GM18505 (cell line): ENCODE measurements around the gene TMPRSS9.
"Not testable (repeated sequence)": the region's sequence is repeated elsewhere in the genome, so short reads cannot be mapped to it uniquely, and the experiment has no call there.

Experiments used
- ATAC-seq: cut with Tn5 transposase; IDR thresholded peaks from one replicate; pipeline ENCODE4 v1.9.1; 2021; ENCODE audit not compliant: unreplicated experiment
- POLR2A ChIP-seq: IDR thresholded peaks from 4 replicates; pipeline ENCODE4 v1.6.1; 2011; ENCODE audit warnings: borderline replicate concordance; ENCODE audit not compliant: insufficient read depth, insufficient read length; ENCODE audit errors: extremely low read depth

Gene TMPRSS9

GRCh38 chr19:2392366-2392765 is 32.3 kb downstream of the TMPRSS9 start:
- TF ChIP-seq POLR2A, result no peak

GRCh38 chr19:2392899-2393298 is 32.8 kb downstream of the TMPRSS9 start:
- ATAC-seq, result not testable (repeated sequence)

More at GRCh38 chr19:2392366-2392765, 32.3 kb downstream of the TMPRSS9 start:
- no peak for ATAC-seq

DNA sequence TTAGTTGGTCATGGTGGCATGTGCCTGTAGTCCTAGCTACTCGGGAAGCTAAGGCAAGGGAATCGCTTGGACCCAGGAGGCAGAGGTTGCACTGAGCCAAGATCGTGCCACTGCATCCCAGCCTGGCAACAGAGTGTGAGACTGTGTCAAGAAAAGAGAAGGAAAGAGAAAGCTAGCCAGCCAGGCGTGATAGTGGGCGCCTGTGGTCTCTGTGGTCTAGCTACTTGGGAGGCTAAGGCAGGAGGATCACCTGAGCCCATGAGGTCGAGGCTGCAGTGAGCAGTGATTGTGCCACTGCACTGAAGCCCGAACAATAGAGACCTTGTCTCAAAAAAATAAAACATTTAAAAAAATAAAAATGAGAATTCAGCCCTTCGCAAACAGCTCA is 34.0 kb downstream of the TMPRSS9 start:
- ATAC-seq, result no peak
- no peak for TF ChIP-seq POLR2A

GRCh38 chr19:2394442-2395292 is 34.6 kb downstream of the TMPRSS9 start:
- no peak for ATAC-seq
- TF ChIP-seq POLR2A, result no peak

DNA sequence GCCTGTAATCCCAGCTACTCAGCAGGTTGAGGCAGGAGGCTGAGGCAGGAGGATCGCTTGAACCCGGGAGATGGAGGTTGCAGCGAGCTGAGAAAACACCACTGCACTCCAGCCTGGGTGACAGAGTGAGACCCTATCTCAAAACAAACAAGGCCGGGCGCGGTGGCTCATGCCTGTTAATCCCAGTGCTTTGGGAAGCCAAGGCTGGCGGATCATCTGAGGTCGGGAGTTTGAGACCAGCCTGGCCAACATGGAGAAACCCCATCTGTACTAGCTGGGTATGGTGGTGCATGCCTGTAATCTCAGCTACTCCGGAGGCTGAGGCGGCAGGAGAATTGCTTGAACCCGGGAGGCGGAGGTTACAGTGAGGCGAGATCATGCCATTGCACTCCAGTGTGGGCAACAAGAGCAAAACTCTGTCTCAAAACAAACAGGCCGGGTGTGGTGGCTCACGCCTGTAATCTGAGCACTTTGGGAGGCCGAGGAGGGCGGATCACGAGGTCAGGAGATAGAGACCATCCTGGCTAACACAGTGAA is 35.3 kb downstream of the TMPRSS9 start:
- not testable (repeated sequence) for ATAC-seq

- ATAC-seq, result not testable (repeated sequence)
Observed at GRCh38 chr19:2397173-2397572, 37.1 kb downstream of the TMPRSS9 start.

- TF ChIP-seq POLR2A, result no peak
- ATAC-seq, result no peak
Observed at GRCh38 chr19:2398735-2399305, 38.8 kb downstream of the TMPRSS9 start.

GRCh38 chr19:2399582-2399981 is 39.5 kb downstream of the TMPRSS9 start:
- TF ChIP-seq POLR2A, result no peak
- no peak for ATAC-seq

GRCh38 chr19:2408247-2408646 is 48.2 kb downstream of the TMPRSS9 start:
- ATAC-seq, result no peak
- TF ChIP-seq POLR2A, result no peak

DNA sequence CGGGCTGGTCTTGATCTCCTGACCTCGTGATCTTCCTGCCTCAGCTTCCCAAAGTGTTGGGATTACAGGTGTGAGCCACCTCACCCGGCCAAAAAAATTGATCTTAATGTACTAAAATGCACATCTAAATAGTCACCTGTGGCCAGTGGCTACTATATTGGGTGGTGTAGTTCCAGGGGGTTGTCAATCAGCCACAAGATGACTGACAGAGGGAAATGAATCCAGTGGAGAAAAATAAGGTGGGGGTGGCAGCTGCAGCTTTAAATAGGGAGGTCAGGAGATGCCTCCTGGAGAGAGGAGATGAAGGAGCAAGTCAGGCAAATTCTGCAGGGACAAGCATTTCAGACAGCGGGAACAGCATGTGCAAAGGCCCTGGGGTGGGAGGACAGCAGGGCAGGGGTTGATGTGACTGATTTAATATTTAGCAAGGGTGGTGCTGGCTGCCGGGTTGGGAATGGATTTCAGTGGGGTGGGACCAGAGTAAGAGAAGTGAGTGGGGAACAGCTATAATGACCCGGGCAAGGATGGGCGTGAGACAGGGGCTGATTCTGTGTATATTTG is 49.4 kb downstream of the TMPRSS9 start:
- no peak for TF ChIP-seq POLR2A
- no peak for ATAC-seq

GRCh38 chr19:2410023-2410422 is 50.0 kb downstream of the TMPRSS9 start:
- no peak for ATAC-seq
- TF ChIP-seq POLR2A, result no peak

GRCh38 chr19:2411709-2412108 is 51.6 kb downstream of the TMPRSS9 start:
- no peak for ATAC-seq
- no peak for TF ChIP-seq POLR2A

GRCh38 chr19:2412449-2412848 is 52.4 kb downstream of the TMPRSS9 start:
- TF ChIP-seq POLR2A, result no peak
- no peak for ATAC-seq

DNA sequence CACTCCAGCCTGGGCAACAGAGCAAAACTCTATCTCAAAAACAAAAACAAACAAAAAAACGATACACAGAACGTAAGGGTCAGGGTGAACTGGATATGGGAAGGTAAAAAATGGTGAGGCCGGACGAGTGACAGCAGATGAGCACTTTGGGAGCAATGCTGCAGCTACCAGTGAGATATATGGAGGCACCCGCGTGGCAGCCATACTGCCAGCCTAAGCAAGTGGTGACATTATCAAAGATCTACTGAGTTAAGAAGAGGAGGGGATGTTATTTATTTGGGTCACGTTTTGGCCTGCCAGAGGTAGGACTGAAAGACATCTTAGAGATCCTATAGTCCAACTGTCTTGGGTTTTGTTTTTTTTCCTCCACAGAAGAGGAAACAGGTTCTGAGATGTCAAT is 53.1 kb downstream of the TMPRSS9 start:
- TF ChIP-seq POLR2A, result no peak
- ATAC-seq, result no peak
